ENCODE measurements around the gene C5orf63. TPM values are rescaled to one million over a fixed set of nuclear protein-coding genes. Genes with fewer than 3 reads are reported as not detected.

The C5orf63 gene
- total RNA-seq, 1 experiment from 2014 or later: 1.2 TPM

DNA sequence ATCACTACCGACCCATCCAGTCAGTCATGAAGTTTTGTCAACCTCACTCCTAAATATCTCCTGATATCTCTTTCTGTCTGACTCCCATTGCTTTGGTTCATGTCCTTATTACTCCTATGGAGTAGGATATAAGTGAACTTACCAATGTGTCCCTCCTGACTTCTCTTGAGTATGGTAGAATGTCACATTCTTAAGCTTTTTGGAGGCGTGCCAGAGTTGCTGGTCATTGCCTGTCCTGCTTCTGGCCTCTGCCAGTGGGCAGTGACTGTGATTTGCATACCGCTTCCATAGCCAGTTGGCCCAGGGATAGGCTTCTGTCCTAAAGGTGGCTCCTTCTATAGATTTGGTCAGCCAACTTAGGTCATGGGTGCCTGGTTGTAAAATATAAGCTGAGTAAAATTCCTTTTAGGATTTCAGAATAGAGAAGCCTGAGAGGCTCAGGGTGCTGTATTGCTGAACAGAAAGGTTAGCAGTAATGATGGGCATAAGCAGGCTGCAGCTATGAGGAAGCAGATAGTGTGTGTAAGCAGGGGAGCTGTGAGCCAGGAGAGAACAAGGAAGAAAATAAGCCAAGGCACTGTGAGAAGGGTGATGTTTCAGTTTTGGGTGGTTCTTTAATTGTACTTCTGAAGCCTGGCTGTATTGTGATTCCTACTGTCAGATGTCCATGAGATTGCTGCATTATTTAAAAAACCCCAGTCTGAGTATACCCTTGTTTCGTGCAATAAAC is 26.8 kb downstream of the C5orf63 start:
- peaks cover 3% of the 10 kb centered on the region; the same call in 1 of the 2 replicates for H3K27me3 Mint-ChIP-seq (ENCODE audit: low read depth)
- no peaks in the 10 kb centered on the region for H3K9me3 Mint-ChIP-seq
- H3K23ac ChIP-seq (ENCODE audit: insufficient read length, low read depth, low read length): no peak overlapping the region
- no peak overlapping the region for H3K4me2 ChIP-seq (ENCODE audit: insufficient read depth, insufficient read length, low read length)
- no peak overlapping the region for H3T11ph ChIP-seq (ENCODE audit: low read length)
- H3K27me3 ChIP-seq (ENCODE audit: insufficient read depth, low read length): no peaks in the 10 kb centered on the region
- H3K56ac ChIP-seq (ENCODE audit: insufficient read length, low read depth, low read length): no peak overlapping the region
- no peak overlapping the region for H3K14ac ChIP-seq (ENCODE audit: insufficient read depth, low read length)
- H3K4me3 Mint-ChIP-seq: no peak overlapping the region
- no peak overlapping the region for H2AK5ac ChIP-seq (ENCODE audit: insufficient read length, low read length)
- H2BK20ac ChIP-seq (ENCODE audit: low read depth, low read length, poor library complexity, severe bottlenecking): no peak overlapping the region
- no peak for DNase-seq
- H3K79me1 ChIP-seq (ENCODE audit: insufficient read depth, low read depth, low read length, poor library complexity, severe bottlenecking): no peaks in the 10 kb centered on the region
- H3K79me2 ChIP-seq (ENCODE audit: insufficient read depth, low read length): no peaks in the 10 kb centered on the region
- no CpG with 5 or more reads among the region's 4 CpGs for WGBS (ENCODE audit: extremely low coverage, insufficient read length, low lambda C conversion rate)
- TF ChIP-seq, protein P1, sequence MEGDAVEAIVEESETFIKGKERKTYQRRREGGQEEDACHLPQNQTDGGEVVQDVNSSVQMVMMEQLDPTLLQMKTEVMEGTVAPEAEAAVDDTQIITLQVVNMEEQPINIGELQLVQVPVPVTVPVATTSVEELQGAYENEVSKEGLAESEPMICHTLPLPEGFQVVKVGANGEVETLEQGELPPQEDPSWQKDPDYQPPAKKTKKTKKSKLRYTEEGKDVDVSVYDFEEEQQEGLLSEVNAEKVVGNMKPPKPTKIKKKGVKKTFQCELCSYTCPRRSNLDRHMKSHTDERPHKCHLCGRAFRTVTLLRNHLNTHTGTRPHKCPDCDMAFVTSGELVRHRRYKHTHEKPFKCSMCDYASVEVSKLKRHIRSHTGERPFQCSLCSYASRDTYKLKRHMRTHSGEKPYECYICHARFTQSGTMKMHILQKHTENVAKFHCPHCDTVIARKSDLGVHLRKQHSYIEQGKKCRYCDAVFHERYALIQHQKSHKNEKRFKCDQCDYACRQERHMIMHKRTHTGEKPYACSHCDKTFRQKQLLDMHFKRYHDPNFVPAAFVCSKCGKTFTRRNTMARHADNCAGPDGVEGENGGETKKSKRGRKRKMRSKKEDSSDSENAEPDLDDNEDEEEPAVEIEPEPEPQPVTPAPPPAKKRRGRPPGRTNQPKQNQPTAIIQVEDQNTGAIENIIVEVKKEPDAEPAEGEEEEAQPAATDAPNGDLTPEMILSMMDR (conservative IDR thresholded peaks at IDR 0.05): no peak
- no peak overlapping the region for H2AFZ ChIP-seq (ENCODE audit: low read length)
- H2BK12ac ChIP-seq (ENCODE audit: insufficient read length, low read depth, low read length): no peak overlapping the region
- no peak overlapping the region for H3K27ac ChIP-seq (ENCODE audit: insufficient read length, low read depth, low read length)
- no peak overlapping the region for H3K4ac ChIP-seq (ENCODE audit: low read depth, low read length)
- no peak overlapping the region for H4K8ac ChIP-seq (replicated peaks; ENCODE audit: insufficient read length, low read depth, low read length)
- H3K36me3 Mint-ChIP-seq (ENCODE audit: insufficient read depth in 1 of 3, low read depth in 3 of 3): no peaks in the 10 kb centered on the region; a peak in 1 of 7 replicates
- H3K4me1 ChIP-seq (ENCODE audit: insufficient read depth, low read length): no peaks in the 10 kb centered on the region; the same call in 1 of the 2 replicates
- H2BK15ac ChIP-seq (ENCODE audit: low read depth, low read length): no peak overlapping the region
- no peak overlapping the region for H3K27ac Mint-ChIP-seq
- H3K9me3 ChIP-seq (ENCODE audit: control insufficient read depth, low read depth, low read length): no peaks in the 10 kb centered on the region
- H4K20me1 ChIP-seq (ENCODE audit: control insufficient read depth, insufficient read depth, insufficient read length): no peaks in the 10 kb centered on the region
- no peak overlapping the region for H4K91ac ChIP-seq (ENCODE audit: insufficient read length, low read depth, low read length)
- no peaks in the 10 kb centered on the region for H3K23me2 ChIP-seq (ENCODE audit: insufficient read length, low read depth, low read length, poor library complexity, severe bottlenecking)
- H2BK5ac ChIP-seq (ENCODE audit: insufficient read length, low read length): no peak overlapping the region
- no peak overlapping the region for H2BK120ac ChIP-seq (ENCODE audit: low read depth, low read length, poor library complexity, severe bottlenecking)
- H3K4me1 Mint-ChIP-seq: peaks cover 16 to 17% of the 10 kb centered on the region in 2 experiments
- H3K18ac ChIP-seq (ENCODE audit: insufficient read length, low read depth, low read length): no peak overlapping the region
- no peak overlapping the region for H3K9ac ChIP-seq (ENCODE audit: extremely low read depth, insufficient read length, low read length)
- no peak overlapping the region for H4K5ac ChIP-seq (ENCODE audit: insufficient read length, low read depth, low read length)

All from H9 (cell line).